T-helper 1 cell treated with Interleukin-12 subunit alpha and Interleukin-12 subunit beta and Interleukin-4 antibody, amounts not matched to agents 30 ng/mL and 1 ng/mL, for 36 hours (primary cell): ENCODE results near the gene USP32. TPM values are rescaled to one million over a fixed set of nuclear protein-coding genes. Genes with fewer than 3 reads are reported as not detected.

Source experiments
- intact Hi-C: fragments of 100-400 bp; cut with micrococcal nuclease; formaldehyde crosslinking; loops from one replicate; pipeline ENCODE4 v1.15.1; 2024
- total RNA-seq: library from RNA; stranded (reverse); gene quantifications from 2 replicates; pipeline ENCODE4 v1.2.3, GENCODE V29; 2022

The USP32 gene
- total RNA-seq, 1 donor from 2014 or later = 42.5 TPM

DNA sequence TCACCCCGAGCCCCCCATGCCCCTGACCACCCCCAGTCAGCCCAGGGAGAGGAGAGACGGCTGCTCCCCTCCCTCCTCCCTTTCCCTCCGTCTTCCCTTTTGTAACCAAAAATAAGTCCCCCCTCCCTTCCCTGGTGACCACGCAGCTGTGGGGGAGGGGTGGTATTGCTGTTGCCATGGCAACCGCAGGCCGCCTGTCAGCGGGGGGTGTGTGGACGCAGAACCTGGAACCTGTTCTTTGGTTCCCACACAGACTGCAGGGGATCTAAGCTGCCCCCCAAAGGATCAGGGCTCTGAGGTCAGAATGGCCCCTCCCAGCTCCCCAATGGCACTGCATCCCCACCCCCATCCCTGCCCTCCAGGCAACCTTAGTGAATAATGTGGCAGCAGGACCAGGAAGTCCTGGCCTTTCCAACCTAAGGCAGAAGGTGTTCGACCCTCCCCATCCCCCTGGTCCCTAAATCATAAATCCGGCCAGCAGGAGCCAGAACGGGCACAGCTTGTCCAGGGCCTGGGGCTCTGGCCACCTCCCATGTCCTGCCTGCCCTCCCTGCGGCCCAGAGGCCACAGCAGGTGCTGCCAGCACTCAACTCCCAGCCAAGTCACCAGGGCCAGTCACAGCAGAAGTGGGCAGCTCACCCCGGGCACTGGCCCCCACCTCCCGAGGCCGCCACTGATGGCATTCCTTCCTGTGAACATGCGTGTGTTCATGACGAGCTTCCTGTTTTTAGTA is 230.2 kb downstream of the USP32 start:
- intact Hi-C loops = no loop called here

DNA sequence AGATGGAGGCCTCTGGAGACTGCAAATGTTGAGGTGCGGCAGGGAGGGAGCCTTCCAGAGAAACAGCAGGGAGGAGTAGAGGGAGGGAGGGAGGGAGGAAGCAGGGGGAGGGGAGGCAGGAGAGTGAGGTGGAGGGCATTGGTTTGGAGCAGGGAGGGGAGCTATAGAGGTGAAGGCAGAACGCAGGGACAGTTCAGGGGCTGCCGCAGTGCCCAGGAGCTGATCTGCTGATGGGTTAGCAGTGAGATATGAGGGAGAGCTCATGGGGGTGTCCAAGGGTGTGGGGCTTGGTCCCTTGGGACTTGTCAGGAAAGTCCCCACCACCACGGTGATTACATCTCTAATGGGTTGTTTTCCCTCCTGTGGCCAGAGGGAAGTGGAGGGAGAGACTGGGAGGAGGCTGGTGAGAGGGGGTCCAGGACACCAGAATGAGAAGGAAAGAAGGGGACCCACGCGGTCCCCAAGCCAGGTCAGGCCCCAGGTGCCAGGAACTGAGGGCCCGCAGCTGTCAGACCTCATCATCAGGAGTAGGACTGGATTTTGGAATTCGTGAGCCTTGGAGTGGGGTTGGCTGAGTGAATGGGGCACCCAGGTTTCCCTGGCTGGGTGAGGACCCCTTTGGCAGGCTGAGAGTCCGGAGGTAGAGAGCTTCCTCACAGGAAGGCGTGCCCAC is 231.0 kb downstream of the USP32 start:
- intact Hi-C loops = no loop called here

DNA sequence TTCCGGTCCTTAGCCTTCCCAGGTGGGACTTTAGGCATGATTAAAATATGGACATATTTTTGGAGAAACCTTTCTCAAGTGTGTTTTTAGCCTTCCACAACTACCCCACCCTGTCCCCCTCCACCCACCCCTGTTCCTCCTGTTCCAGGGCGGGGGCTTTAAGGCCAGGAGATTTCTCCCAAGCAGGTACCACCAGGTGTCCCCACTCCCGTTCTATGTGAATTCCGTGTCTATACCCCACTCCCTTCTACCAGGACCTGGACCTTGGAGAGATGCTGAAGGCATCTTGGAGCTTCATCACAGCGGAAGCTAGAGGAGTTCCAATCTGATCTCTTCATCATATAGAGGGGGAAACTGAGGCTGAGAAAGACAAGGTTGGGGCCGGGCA is 232.5 kb downstream of the USP32 start:
- intact Hi-C loops = no loop called here

DNA sequence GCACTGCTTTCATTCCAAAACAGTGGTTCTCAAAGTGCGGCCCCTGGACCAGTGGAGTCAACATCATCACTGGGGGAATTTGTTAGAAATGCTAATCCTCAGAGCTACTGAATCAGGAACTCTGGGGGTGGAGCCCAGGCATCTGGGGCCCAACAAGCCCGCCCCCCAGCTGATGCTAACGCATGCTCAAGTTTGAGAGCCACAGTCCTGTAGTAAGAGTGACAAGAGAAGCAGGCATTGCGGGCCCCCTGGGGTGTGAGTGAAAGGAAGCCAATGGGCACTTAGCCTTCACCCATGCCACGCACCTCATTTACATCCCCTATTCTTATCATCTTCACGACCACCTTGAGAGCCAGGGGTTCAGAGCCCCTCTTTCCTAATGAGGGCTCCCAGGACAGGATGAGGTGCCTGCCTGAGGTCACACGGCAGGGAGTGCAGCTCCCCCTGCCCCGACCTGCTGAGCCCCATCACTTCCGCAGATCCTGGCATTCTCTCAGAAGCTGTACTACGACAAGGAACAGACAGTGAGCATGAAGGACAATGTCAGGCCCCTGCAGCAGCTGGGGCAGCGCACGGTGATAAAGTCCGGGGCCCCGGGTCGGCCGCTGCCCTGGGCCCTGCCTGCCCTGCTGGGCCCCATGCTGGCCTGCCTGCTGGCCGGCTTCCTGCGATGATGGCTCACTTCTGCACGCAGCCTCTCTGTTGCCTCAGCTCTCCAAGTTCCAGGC is 233.0 kb downstream of the USP32 start:
- intact Hi-C loops = no loop called here

DNA sequence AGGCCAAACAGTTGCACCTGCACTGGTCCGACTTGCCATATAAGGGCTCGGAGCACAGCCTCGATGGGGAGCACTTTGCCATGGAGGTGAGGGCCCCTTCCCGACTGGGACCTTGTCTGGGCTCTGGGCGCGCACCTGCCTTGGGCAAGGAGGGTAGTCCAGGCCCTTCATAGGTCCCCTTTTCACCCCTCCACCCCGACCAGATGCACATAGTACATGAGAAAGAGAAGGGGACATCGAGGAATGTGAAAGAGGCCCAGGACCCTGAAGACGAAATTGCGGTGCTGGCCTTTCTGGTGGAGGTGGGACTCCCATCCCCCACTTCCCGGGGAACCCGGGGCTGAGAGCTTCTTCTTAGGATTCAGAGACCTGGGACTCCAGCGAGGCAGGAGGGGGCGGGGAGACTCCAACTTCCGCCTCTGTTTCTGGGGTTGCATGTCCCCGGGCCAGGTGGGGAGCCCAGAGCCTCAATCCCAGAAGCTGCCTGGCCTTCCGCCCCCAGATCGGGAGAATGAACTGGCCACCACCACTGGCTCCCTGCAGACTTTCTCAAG is 234.4 kb downstream of the USP32 start:
- intact Hi-C loops = no loop called here

DNA sequence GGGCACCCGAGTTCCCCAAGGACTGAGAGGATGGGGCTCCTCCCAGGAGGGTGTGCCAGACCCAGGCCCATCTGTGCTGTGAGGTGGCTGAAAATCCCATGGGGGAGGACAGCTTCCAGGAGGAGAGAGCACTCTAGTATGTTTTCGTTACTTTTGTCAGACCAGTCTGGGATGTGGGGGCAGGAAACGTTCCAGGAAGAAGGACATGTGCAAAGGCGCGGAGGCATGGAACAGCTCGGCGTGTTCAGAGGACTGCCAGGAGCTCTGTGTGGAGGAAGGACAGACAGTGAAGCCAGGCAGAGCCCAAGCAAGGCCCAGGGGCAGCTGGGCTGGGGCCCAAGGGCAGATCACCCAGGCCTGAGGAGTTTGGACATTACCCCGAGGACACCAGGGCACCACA is 235.2 kb downstream of the USP32 start:
- intact Hi-C loops = no loop called here

DNA sequence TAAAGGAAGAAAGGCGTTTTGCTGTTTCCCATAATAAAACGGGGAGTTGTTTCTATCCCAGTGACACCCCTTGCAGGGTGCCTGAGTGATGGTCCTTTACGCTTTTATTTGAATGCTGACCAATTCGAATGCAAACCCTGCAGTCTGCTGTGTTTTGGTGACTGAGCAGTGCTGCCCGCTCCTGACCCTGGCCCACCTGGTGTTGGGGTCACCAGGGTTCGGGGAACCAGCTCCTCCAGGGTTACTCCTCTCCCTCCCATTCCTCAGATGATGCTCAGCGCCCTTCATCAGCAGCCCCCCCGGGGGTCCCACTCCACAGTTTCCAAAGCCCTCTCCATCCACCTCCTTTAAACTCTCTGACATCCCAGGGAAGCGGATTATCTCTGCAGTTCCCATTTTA is 236.1 kb downstream of the USP32 start:
- intact Hi-C loops = no loop called here

DNA sequence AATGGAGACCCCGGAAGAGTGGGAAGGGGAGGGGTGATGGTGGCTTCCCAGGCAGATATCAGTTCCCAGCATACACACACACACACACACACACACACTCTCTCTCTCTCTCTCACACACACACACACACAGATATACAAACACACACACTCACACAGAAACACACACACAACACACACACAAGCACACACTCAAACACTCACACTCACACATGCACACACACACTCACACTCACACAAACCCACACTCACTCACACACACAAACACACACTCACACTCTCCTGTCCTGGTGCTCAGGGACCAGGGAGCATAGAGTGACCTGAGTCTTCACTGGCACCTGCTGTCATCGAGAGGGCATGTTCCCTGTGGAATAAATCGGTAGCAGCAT is 236.5 kb downstream of the USP32 start:
- intact Hi-C loops = no loop called here

DNA sequence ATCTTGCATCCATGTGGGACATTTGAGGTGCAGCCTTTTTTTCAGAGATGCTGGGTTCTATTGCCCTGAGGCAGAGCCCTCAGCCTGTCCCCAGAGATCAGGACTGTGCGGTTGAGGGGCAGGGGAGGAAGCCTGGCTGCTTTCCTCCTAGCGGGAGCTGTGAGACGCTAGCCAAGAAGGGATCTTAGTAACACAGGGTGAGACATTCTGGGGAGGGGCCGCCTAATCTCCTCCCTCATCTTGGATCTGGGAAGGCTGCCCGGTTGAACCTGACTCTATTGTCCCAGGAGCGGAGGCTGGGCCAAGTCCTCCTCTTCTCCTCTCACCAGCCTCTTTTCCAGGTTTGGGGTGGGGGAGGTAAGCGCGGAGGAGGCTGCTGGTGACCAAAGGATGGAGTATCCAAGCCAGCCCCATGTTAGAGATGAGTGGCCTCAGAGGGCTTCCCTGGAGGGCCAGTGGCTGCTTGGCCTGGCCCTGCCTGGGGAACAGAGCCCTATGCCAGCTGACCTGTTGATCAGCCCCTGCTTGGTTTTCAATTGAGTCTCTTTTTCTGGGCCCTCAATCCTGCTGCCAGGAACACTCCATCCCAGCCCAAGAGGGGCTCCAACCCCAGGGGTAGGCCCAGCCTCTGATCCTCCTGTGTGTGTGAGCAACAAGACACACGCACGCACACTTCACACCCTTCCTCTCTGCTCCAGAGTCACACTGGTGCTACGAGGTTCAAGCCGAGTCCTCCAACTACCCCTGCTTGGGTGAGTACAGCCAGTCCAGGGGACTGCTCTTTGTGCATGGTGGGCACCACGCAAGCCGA is 237.1 kb downstream of the USP32 start:
- intact Hi-C loops = no loop called here

DNA sequence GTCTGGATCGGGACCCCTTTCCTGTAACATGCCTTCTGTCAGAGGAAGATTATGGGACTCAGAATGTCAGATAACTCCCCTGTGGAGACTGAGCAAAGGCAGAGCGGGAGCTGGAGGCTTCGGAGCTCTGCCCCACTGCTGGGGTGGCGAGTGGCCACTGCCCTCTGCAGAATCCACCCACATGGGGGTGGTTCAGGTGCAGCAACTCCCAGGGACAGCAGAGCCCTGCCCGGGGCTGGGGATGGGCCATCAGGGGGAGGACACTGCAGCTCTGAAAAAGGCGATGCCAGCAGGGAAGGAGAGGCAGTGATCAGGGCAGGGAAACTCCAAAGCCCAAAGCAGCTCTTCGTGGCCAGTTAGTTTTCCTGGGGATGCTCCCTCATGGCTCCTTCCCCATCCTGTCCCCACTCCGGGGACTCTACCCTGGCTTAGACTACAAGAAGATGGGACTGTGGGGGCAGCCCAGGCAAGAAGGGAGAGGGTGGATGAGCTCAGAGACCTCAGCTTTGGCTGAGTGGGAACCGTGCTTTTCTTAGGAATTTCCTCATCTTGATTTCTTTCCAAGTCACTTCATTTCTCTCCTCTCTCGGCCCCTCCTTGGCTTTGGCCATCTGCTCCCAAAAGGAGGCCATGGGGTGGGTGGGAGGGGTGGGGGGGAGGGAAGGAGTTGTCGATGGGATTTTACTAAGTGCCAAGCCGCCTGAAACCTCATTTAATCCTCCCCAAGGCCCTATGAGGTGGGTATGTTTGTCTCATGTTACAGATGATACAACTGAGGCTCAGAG is 238.1 kb downstream of the USP32 start:
- intact Hi-C loops = no loop called here

DNA sequence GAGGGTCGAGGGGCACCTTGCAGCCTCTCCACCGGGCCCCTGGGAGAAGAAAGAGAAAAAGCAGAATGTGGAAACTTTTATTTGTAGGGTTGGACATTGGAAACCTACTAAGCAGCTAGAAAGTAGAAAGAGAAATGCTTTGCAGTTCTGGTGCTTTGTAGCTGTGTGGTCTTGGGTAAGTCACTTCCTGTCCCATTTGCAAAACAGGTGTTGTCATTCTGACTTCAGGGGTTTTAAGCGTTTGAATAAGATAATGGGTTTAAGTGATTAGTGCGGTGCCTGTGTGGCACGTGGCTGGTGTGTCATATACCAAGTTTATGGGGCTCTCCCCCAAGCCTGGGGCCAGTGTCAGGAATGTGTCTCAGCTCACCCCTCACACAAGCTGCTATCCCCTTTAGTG is 240.6 kb downstream of the USP32 start:
- intact Hi-C loops = loop anchor here (1.0 kb wide), 2 partner anchors 8 to 19 kb away; no protein-coding TSS in a partner anchor

DNA sequence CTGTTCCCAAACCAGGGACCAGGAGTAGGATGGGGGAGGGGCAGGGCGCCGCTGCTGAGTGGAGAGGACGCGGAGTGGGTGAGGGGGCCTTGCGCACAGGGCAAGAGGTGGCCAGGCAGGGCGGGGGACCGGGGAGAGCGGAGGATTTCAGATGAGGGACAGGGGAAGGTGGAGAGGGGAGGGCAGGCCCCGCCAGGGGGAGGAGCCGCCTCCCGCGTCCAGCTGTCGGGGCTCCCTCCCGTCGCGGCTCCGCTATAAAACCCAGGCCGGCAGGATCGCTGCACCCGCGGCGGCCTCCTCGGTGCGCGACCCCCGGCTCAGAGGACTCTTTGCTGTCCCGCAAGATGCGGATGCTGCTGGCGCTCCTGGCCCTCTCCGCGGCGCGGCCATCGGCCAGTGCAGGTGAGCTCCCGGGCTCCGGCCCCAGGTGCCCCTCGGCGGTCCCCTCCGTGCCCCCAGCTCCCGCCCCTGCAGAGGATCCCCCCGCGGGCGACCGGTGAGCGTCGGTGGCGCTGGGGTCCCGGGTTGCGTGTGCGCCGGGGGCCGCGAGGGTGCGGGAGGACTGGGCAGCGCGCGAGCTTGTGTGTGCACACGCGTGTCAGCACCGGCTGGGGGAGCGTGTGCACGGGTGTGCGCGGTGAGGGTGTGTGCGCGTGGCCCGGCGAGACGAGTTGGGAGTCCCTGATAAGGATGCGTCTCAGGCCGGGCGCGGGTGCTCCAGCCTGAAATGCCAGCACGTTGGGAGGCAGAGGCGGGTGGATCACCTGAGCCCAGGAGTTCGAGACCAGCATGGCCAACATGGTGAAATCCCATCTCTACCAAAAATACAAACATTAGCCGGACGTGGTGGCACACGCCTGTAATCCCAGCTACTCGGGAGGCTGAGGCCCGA is 242.0 kb downstream of the USP32 start, which contains the start of gene CA4:
CA4 (plus strand) TSS at position 283 of the 892 bp plus-strand sequence; CDS start at position 345, 62 bp downstream.
- intact Hi-C loops = loop anchor here (10.0 kb wide), 1 partner anchor 485 kb away; no protein-coding TSS in a partner anchor

DNA sequence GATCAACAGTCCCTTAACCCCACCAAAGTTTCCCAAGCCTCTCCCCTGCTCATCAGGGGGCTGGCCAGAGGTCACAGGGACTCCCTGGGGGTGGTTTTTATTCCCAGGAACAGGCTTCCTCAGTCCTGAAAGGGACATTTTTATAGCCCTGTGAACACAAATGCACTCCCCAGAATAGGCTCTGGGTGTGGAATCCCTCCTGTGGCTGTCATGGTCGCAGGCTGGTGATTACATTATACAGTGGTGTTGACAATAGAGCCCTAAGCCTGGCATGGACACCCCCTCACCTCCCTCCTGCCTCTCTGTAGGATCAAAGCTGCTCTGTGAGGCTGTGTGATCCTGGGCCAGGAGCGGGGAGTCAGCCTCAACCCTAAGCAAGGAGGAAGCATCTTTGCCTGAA is 243.6 kb downstream of the USP32 start:
- intact Hi-C loops = loop anchor here (10.0 kb wide), 1 partner anchor 486 kb away; no protein-coding TSS in a partner anchor

DNA sequence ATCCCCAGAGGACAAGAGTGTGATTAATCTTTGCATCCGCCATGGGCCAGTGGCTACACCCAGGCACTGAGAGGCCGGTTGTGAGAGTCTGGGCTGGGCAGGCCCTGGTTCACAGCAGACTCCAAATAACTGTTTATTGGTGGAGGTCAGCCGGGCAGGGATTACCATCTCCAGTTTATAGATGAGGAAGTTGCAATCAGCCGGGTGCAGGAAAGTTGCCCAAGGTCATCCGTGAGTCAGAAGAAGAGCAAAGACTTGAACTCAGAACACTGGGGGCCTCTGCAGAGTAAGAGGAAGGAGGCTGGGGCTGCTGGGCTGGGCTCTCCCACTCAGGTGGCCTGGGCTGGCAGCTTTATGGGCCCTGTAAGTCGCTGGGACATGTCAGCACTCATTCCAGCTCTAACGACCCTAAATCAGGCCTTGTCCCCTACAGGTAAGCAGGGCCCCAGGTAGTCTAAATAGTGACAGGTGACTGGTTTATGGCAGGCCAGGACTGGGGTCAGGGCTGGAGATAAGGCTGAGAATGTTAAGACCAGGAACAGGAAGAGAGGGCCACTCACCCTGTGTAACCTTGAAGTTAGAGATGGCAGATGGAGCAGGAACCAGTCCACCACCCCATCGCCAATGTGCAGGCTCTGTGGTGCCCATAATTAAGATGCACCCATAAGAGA is 244.2 kb downstream of the USP32 start:
- intact Hi-C loops = loop anchor here (10.0 kb wide), 1 partner anchor 487 kb away; no protein-coding TSS in a partner anchor

DNA sequence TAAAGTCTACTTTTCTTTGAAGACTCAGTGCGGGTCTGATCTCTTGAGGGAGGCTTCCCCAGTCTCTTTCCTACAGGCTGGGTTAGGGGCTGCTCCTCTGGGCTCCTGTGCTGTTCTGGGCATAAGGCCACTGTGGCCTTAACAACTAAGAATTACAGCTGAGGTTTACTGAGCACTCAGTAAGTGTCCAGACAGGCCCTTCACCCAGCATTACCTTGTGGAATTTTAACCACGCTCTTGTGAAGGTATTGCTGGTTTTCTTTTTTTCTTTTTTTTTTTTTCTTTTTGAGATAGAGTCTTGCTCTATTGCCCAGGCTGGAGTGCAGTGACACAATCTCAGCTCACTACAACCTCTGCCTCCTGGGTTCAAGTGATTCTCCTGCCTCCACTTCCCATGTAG is 245.7 kb downstream of the USP32 start:
- intact Hi-C loops = loop anchor here (10.0 kb wide), 1 partner anchor 489 kb away; no protein-coding TSS in a partner anchor

DNA sequence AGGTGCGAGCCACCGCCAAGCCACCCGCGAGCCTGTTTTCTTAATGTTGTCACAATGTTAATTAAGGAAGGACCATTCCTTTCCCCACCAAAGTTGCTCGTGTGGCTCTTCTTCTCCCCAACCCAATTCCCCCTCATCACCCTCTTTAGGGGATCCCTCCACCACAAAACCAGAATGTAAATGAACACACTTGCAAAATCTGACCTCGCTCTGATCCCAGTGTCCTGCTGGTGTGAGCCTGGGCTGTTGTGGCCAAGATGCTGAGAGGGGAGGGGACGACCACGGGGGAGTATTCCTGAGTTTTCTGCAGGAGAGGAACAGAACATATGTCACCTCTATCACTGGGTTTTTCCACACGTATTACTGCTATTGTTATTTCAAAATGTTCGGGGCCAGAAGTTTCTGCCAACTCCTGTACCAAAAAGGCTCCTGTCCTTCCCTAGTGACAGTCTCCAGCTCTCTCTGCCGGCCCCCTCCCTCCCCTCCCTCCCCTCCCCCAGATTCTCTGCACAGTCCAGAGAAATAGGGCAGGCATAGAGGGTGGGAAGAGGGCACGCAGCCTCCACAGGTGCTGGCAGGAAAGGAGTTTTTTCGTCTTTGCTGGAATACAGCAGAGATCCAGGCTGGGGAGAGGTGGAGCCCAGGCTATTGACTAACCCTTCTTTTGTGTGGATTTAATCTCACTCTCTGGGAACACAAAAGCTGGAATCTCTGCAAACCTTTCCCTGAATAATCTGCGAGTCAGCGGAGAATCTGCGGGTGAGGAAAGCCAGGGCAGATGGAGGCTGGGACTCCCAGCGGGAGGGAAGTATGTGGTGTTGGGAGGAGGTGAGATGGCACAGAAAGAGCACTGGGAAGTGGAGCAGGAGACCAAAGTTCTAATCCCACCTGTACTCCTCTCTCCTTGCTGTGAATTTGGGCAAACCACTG is 246.7 kb downstream of the USP32 start:
- intact Hi-C loops = loop anchor here (10.0 kb wide), 1 partner anchor 490 kb away; no protein-coding TSS in a partner anchor

DNA sequence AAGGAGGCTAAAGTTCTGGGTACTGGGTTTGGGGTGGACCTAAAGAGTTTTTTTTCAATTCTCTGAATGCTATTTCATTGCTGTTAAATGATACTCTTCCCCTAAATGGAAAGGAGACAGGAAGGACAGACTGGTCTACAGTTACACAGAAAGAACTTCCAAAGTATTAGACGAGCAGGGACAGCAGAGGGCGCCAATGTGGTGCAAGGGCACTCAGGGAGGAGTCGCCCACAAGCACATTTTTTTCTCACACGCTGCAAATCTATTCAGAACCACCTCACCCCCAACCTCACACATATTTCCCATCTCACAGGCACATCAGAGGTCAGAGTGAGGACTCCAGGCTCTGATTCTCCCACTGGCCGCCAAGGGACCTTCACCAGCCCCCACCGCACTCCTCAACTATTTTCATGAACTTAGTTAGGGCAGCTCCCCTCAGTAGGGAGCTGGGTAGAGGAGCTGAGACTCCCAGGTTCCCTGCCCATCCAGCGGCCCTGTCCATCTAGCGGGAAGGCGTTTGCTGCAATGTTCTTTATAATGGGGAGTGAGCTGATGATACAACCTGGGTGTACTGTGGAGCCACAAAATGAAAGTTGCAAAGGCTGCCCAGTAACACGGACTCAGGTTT is 248.9 kb downstream of the USP32 start:
- intact Hi-C loops = loop anchor here (1.0 to 10.0 kb wide), 5 partner anchors 8 to 492 kb away; no protein-coding TSS in a partner anchor
